Liver (tissue), 3 donors: ENCODE data around the gene LAGE3.

ENCODE experiments used
- ATF3 ChIP-seq: IDR thresholded peaks from 2 replicates; pipeline ENCODE4 v1.6.1; 2016; ENCODE audit warnings: antibody characterized with exemption
- CTCF ChIP-seq: fragments of 150-350 bp; IDR thresholded peaks from 2 replicates; pipeline ENCODE4 v1.5.1; 2017; ENCODE audit warnings: improper control_type of control experiment, low read depth, low read length; ENCODE audit not compliant: missing input control
- HNF4G ChIP-seq: IDR thresholded peaks from 2 replicates; pipeline ENCODE4 v1.6.1; 2016; ENCODE audit warnings: antibody characterized with exemption
- JUND ChIP-seq, 2 donors: IDR thresholded peaks; 2 replicates each; pipeline ENCODE4 v1.6.1; 2016; ENCODE audit warnings: antibody characterized with exemption in 2 of 2
- MAX ChIP-seq: IDR thresholded peaks from 2 replicates; pipeline ENCODE4 v1.6.1; 2016; ENCODE audit warnings: antibody characterized with exemption
- REST ChIP-seq: IDR thresholded peaks from 2 replicates; pipeline ENCODE4 v1.6.1; 2016; ENCODE audit warnings: antibody characterized with exemption, mild to moderate bottlenecking
- SP1 ChIP-seq: IDR thresholded peaks from 2 replicates; pipeline ENCODE4 v1.6.1; 2018; ENCODE audit warnings: antibody characterized with exemption, mild to moderate bottlenecking
- TAF1 ChIP-seq: conservative IDR thresholded peaks from 2 replicates; pipeline ENCODE4 v1.6.1; 2016; ENCODE audit warnings: antibody characterized with exemption, mild to moderate bottlenecking
- donor health status: healthy.
- donor health status: healthy.

- TF ChIP-seq CTCF: no peak
- TF ChIP-seq TAF1: no peak
- TF ChIP-seq MAX: no peak
- TF ChIP-seq SP1: no peak
- TF ChIP-seq HNF4G: no peak
- TF ChIP-seq JUND (IDR thresholded peaks at IDR 0.05): no peak
- no peak for TF ChIP-seq REST
- no peak for TF ChIP-seq ATF3
Measured at GRCh38 chrX:154512879-154513553, 33.9 kb upstream of the LAGE3 start.
